Stimulated activated CD8-positive, alpha-beta memory T cell treated with anti-CD3 and anti-CD28 coated beads, Interleukin-7, amount 100 ng/mL, for 24 hours (primary cell): ENCODE data around the gene TTC16.
"Not testable (repeated sequence)": the region's sequence is repeated elsewhere in the genome, so short reads cannot be mapped to it uniquely, and the experiment has no call there.

Experiments used
- DNase-seq: peaks from one replicate; pipeline ENCODE4 v3.0.0-alpha.2; 2020; ENCODE audit warnings: low read depth

TTC16 gene

DNA sequence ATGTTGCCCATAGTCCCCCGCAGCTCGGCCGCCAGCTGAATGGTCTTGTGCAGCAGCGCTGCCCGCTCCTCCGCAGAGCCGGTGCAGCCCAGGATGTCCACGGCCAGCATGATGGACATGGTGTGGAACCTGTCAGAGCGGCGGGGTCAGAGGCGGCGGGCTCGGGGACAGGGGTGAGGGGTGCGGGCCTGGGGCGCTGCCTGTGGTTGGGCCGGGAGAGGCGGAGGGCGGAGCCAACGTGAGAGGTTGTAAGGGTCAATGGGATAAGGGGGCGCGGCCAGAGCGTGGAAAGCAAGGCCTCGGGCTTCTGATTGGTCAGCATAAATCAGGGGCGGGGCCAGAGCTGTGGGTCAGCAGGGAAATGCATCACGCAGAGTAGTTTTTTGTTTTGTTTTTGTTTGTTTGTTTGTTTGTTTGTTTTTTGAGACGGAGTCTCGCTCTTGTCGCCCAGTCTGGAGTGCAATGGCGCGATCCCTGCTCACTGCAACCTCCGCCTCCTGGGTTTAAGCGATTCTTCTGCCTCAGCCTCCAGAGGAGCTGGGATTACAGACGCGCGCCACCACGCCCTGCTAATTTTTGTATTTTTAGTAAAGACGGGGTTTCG lies 26.1 kb downstream of the TTC16 start:
- DNase-seq: no peak

GRCh38 chr9:127742435-127743088 lies 26.7 kb downstream of the TTC16 start:
- DNase-seq: no peak

- no peak for DNase-seq
Observed at GRCh38 chr9:127744398-127745110, 28.7 kb downstream of the TTC16 start.

- DNase-seq: no peak
Observed at GRCh38 chr9:127746959-127747569, 31.2 kb downstream of the TTC16 start.

DNA sequence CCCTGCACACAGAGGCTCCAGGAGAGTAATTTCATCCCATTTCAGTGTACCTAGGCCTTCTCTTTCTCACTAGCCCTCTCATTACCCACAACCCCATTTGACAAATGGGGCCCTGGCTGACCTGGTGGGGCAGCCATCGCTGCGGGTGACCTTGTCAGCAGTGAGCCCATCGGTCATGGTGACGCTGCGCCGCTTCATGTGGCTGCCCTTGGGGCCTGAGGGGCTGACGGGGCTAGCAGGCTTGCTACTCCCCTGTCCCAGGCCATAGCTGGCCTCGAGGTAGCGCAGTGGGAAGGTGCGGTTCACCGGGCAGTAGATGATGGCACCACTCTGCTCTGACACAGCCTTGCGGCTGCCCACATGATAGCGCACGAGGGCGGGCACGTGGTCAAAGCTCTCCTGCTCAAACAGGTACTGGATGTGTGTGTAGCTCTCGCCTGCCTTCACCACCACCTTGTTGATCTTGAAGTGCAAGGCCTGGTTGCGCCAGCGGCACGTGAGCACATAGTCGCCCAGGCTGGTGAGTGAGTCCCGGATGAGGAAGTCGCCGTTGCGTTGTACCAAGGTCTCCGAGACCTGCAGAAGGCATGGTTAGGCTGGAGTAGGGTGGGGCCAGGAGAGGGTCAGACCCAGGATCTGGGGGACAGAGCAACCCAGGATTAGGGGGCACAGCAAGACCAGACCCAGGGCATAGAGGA lies 33.4 kb downstream of the TTC16 start:
- DNase-seq: no peak

GRCh38 chr9:127751269-127752054 lies 35.6 kb downstream of the TTC16 start:
- no peak for DNase-seq

DNA sequence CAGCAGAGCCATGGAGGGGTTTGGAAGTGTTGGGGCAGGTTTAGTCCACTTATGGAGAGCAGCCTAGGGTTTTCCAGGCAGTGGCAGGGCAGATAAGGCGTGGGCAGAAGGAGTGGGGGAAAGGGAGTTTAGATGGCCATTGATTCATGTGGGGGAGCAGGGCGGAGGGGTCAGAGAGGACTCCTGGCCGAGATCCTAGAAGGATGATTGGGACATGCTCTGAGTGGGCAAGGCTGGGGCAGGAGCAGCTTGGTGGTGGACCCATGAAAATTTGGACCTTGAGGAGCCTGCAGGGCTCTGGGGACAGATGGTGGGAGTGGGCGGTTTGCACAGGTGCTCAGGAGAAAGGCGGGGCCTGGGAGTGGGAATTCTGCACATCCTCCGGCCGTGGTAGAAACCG lies 37.3 kb downstream of the TTC16 start:
- DNase-seq: no peak

- no peak for DNase-seq
Observed at GRCh38 chr9:127753622-127754021, 37.7 kb downstream of the TTC16 start.

DNA sequence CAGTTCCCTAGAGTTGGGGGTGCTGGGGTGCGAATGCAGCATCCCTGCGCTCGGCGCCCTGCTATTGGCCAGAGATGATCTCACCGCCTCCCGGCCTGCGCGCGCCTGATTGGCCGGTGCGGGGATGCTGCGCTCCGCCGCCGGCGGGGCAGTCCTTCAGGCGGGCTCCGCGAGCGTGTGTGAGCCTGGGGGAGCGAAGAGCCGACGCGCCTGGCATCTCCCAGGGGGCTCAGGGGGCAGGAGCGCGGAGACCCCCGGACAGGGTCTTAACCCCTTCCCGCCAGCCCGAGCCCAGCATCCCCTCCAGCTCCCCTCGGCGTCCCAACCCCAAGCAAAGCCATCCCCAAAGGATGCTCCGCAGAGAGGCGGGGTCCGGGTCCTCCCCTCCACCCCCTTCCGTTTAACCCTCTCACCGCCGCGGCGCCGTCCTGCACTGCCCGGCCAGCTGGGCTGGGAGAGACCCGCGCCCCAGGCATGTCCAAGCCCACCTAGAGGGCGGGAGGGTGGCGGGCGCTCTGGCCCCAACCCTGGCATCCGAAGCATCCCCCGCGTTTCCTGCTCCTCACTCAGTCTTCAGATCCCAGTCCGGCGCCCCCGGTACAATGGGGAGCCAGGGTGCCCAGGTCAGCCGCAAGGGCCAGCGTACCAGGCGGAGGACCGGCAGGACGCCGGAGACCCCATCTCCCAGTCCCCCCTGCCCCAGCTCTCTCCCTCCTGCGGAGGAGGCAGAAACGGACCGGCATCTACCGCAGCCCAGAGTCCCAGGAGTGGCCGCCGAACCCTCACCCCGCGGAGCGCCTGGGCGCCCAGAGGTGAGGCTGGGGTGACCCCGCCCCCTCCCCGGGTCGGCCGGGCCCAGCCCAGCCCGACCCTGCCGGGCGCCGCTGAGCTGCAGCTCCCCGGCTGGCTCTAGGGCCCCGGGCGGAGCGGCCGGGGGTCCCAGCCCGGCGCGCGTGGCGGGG lies 38.5 kb downstream of the TTC16 start:
- no peak for DNase-seq

GRCh38 chr9:127755061-127756060 lies 39.5 kb downstream of the TTC16 start:
- no peak for DNase-seq

- no peak for DNase-seq
Observed at GRCh38 chr9:127756233-127756632, 40.4 kb downstream of the TTC16 start.

GRCh38 chr9:127756776-127757175 lies 40.9 kb downstream of the TTC16 start:
- DNase-seq: not testable (repeated sequence)

- DNase-seq: no peak
Observed at GRCh38 chr9:127758843-127759242, 43.0 kb downstream of the TTC16 start.

DNA sequence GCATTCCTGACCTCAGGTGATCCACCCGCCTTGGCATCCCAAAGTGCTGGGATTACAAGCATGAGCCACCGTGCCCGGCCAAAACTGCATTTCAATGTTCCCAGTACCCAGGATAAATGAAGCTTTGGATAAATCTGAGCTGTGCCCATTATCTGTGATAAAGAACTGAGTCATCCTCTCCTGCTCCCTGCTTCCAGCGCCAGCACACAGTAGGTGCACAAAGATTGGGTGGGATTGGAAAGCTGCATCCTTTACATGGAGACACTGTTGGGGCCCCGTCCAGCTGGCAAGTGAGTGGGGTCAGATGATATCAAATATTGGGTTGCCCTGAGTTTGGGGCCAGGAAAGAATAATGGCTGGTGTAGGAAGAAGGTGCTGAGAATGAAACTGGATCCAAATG lies 45.2 kb downstream of the TTC16 start:
- DNase-seq: no peak

DNA sequence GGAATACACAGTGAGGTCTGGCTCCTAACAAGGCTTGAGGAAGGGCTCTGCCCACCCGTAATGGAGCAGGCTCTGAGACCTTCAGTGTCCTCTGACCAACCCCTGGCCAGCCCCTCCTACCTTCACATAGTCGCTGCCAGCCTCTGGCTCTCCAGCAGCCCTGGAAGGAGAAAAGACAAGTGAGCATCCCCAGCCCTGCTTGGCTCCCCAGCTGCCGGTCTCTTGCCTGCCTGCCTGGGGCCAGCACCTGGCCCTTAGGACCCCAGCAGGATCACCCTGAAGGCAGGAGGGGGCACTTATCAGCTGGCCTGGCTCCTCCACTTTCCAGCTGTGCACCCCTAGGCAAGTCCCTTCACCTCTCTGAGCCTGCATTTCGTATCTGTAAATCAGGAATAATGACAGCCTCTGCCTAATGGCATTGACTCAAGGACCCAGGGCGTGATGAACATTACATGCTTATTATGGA lies 45.6 kb downstream of the TTC16 start:
- DNase-seq: no peak

- DNase-seq: no peak
Observed at GRCh38 chr9:127762111-127762676, 46.3 kb downstream of the TTC16 start.

DNA sequence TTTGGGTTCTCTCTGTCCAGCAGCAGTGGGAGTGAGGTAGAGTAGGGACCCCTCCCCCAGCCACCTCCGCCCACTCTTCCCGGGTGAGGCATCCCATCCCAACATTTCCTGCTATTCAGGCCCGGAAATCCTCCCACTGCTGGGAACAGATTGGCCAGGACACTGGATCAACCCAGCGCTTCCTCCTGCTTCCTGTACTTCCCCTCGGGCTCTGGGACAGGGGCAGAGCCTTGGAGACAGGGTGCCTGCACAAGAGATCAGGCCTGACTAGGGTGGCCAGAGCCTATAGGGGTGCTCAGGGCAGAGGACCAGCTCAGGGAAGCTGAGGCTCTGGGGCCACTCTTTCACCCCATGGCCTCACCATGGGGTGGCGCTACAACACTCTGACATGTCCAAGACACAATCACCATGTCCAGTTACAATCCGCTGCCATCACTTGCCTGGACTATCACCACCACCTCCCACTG lies 48.1 kb downstream of the TTC16 start:
- DNase-seq: no peak

DNA sequence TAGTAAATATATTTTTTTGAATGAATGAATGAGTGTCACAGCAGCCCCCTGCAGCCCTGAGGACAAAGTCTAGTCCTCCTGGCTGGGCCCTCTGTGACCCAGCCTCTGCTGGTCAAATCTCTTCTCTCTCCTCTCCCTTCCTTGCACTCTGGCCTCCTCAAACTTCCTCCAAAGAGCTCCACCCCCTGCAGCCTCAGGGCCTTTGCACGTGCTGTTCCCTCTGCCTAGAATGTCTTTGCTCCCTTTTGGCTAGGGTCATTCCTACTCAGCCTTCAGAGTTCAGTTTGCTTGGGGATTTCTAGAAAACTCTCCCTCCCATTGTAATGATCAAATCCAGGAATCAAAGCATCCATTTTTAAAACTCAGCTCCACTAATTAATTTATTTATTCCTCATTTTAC lies 49.5 kb downstream of the TTC16 start:
- no peak for DNase-seq

DNA sequence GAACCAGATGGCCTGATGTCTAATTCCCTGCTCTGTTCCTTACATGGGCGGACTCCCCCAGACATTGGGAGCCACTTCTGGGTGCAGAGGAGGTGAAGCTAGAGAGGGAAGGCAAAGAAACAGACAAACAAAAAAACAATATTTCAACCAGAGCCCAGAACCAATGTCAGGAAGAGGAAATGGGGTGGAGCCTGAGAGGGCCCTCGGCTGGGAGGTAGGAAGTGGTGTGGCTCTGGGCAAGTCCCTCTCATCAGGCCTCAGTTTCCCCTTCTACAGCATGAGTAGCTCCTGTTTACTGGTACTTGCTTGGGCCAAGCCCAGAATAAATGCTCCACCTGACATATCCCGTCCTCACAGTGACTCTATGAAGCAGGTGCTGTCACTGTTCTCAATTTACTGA lies 51.5 kb downstream of the TTC16 start:
- no peak for DNase-seq
